ENCODE measurements around the gene ITPR2.
"Not testable (repeated sequence)": the region's sequence is repeated elsewhere in the genome, so short reads cannot be mapped to it uniquely, and the experiment has no call there.

GRCh38 chr12:26433701-26434100, 399.3 kb downstream of the ITPR2 start:
- not testable (repeated sequence) for TF ChIP-seq CTCF (conservative IDR thresholded peaks at IDR 0.05; ENCODE audit: low read depth, low read length); EZH2 (IDR thresholded peaks at IDR 0.05; ENCODE audit: low read length, unreplicated experiment); EZH2phosphoT487 (IDR thresholded peaks at IDR 0.05; ENCODE audit: borderline replicate concordance, low read length)

All from PC-3 (cell line).